OCI-LY3 (cell line): ENCODE data around the gene FBXO34.

ENCODE experiments used
- H2AFZ ChIP-seq: fragments of 200-600, 300-600 bp; shearing (Covaris generic); 2 replicates; pipeline ENCODE4 v1.6.0; 2014; ENCODE audit warnings: antibody characterized with exemption, low read depth, low read length
- H3K27ac ChIP-seq: fragments of 200-600, 300-600 bp; sonication (generic); 2 replicates; pipeline ENCODE4 v1.5.1; 2014; ENCODE audit warnings: mild to moderate bottlenecking, low read length, moderate library complexity, mixed read lengths
- H3K27me3 ChIP-seq: fragments of 200-600, 300-600 bp; sonication (generic); 2 replicates; pipeline ENCODE4 v1.6.1; 2014; ENCODE audit warnings: low read depth, low read length, mixed read lengths
- H3K36me3 ChIP-seq: fragments of 200-600, 300-600 bp; sonication (generic); replicated peaks from 2 replicates; pipeline ENCODE3; 2014; ENCODE audit warnings: low read depth, low read length, mixed read lengths
- H3K4me1 ChIP-seq: fragments of 300-600, 200-600 bp; sonication (generic); 2 replicates; pipeline ENCODE4 v1.6.1; 2014; ENCODE audit warnings: low read length, mixed read lengths
- H3K4me2 ChIP-seq: fragments of 200-600, 300-600 bp; sonication (generic); 2 replicates; pipeline ENCODE4 v1.6.1; 2014; ENCODE audit warnings: low read length, mixed read lengths
- H3K4me3 ChIP-seq: fragments of 300-600, 200-600 bp; sonication (generic); 2 replicates; pipeline ENCODE4 v1.5.1; 2014; ENCODE audit warnings: antibody characterized with exemption, mild to moderate bottlenecking, low read length, moderate library complexity
- H3K79me2 ChIP-seq: fragments of 300-600, 200-600 bp; shearing (Covaris generic); 2 replicates; pipeline ENCODE4 v1.6.1; 2014; ENCODE audit warnings: mild to moderate bottlenecking, low read length, mixed read lengths
- H3K9ac ChIP-seq: fragments of 300-600, 200-600 bp; shearing (Covaris generic); 2 replicates; pipeline ENCODE4 v1.6.0; 2014; ENCODE audit warnings: mild to moderate bottlenecking, low read length, moderate library complexity
- H3K9me3 ChIP-seq: fragments of 200-600, 300-600 bp; shearing (Covaris generic); 2 replicates; pipeline ENCODE4 v1.6.1; 2014; ENCODE audit warnings: low read length, mixed read lengths; ENCODE audit not compliant: insufficient read depth
- H4K20me1 ChIP-seq: fragments of 200-600, 300-600 bp; sonication (generic); 2 replicates; pipeline ENCODE4 v1.6.1; 2016; ENCODE audit warnings: low read length, mixed read lengths; ENCODE audit not compliant: insufficient read depth
- EZH2phosphoT487 ChIP-seq: fragments of 200-600 bp; shearing (Covaris generic); IDR thresholded peaks from 2 replicates; pipeline ENCODE4 v1.6.1; 2018; ENCODE audit warnings: antibody characterized with exemption, mixed run types, low read depth
- TF ChIP-seq, protein P1 (sequence below): fragments of 200-600, 300-600 bp; sonication (generic); IDR thresholded peaks from 2 replicates; pipeline ENCODE4 v1.5.1; 2014; ENCODE audit warnings: antibody characterized with exemption, low read length, low read depth

FBXO34 gene

DNA sequence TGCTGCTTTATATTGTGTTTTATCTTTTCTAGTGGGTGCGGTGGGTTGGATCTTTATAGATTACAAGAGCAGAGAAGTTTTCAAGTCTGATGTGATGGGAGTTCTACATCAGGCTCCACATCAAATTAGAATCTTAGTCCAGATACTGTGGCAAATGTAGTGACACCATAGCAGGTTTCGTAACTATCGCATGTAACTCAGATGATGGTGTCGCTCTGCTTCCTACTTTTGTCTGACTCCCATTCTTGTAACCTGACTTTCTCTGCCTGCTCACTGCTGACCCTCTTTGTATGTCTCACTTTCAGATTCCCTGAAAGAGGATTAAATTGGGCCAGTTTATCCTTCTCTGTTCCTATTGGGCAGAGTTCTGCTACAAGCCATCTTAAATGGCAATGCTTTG, 22.8 kb upstream of the FBXO34 start:
- Histone ChIP-seq H3K27me3 (peaks cover 15% of the 10 kb centered on the region), H3K27ac (no peak overlapping the region), H4K20me1 (no peaks in the 10 kb centered on the region), H3K4me1 (no peaks in the 10 kb centered on the region), H3K4me3 (no peak overlapping the region), H2AFZ (no peak overlapping the region), H3K9ac (no peak overlapping the region), H3K79me2 (no peaks in the 10 kb centered on the region), H3K36me3 (no peaks in the 10 kb centered on the region), H3K4me2 (no peak overlapping the region), H3K9me3 (no peaks in the 10 kb centered on the region)
- TF ChIP-seq EZH2phosphoT487 = no peak
- TF ChIP-seq, protein P1, sequence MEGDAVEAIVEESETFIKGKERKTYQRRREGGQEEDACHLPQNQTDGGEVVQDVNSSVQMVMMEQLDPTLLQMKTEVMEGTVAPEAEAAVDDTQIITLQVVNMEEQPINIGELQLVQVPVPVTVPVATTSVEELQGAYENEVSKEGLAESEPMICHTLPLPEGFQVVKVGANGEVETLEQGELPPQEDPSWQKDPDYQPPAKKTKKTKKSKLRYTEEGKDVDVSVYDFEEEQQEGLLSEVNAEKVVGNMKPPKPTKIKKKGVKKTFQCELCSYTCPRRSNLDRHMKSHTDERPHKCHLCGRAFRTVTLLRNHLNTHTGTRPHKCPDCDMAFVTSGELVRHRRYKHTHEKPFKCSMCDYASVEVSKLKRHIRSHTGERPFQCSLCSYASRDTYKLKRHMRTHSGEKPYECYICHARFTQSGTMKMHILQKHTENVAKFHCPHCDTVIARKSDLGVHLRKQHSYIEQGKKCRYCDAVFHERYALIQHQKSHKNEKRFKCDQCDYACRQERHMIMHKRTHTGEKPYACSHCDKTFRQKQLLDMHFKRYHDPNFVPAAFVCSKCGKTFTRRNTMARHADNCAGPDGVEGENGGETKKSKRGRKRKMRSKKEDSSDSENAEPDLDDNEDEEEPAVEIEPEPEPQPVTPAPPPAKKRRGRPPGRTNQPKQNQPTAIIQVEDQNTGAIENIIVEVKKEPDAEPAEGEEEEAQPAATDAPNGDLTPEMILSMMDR = no peak

DNA sequence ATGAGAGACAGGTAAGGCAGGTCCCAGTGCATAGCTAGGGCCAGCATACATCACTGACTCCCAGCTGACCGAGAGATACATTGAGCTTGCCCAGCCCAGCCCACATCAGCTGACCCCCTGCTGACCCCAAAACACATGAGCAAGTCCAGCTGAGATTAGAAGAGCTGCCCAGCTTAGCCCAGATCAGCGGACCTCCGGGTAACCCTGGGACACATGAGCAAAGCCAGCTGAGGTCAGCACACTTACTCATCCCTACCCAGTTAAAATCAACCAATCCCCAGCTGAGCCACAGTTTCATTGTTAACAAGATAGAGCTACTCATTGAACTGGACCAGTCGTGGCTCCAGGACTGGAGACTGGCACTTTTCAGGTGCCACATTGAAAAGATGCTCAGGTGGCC, 21.8 kb upstream of the FBXO34 start:
- Histone ChIP-seq H2AFZ (no peak overlapping the region), H3K4me2 (no peak overlapping the region), H3K4me1 (no peaks in the 10 kb centered on the region), H4K20me1 (no peaks in the 10 kb centered on the region), H3K9me3 (no peaks in the 10 kb centered on the region), H3K27me3 (peaks cover 19% of the 10 kb centered on the region), H3K4me3 (no peak overlapping the region), H3K36me3 (no peaks in the 10 kb centered on the region), H3K79me2 (no peaks in the 10 kb centered on the region), H3K27ac (no peak overlapping the region), H3K9ac (no peak overlapping the region)
- TF ChIP-seq, protein P1 = no peak
- TF ChIP-seq EZH2phosphoT487 = no peak

DNA sequence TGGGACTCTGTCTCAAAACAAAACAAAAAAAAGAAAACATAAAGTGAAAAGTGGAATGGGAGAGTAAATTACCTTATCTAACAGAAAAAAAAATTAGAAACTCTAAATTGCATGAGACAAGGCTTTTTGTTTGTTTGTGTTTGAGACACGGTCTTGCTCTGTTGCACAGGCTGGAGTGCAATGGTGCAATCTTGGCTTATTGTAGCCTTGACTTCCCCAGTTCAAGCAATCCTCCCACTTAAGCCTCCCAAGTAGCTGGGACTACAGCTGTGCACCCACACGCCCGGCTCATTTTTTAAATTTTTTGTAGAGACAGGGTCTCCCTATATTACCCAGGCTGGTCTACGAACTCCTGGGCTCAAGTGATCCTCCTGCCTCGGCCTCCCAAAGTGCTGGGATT, 17.9 kb upstream of the FBXO34 start:
- H3K27ac ChIP-seq = no peak overlapping the region
- TF ChIP-seq EZH2phosphoT487 = no peak
- TF ChIP-seq, protein P1 = no peak
- no peaks in the 10 kb centered on the region for H3K9me3 ChIP-seq
- no peak overlapping the region for H2AFZ ChIP-seq
- no peaks in the 10 kb centered on the region for H3K36me3 ChIP-seq
- H3K4me2 ChIP-seq = no peak overlapping the region
- H3K9ac ChIP-seq = no peak overlapping the region
- H3K79me2 ChIP-seq = no peaks in the 10 kb centered on the region
- H3K27me3 ChIP-seq = peaks cover 27% of the 10 kb centered on the region
- H3K4me1 ChIP-seq = no peaks in the 10 kb centered on the region
- H3K4me3 ChIP-seq = no peak overlapping the region
- no peaks in the 10 kb centered on the region for H4K20me1 ChIP-seq

DNA sequence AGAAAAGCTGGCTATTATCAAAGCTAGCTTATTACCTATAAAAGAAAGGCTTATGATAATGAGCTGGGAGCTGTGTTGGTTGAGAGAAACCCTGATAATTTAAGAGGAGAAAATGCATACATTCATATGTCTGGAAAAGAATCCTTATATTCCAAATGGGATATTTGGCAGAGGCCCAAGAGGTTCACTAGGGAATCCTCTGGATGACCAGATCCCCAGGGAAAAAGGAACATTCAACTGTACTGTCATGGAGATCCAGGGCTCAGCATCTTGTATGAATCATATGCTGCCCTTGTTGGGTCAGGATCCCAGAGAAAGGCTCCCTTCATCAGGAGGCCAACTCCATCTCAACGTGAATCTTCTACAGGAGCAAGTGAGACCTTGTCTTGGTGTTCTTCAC, 16.6 kb upstream of the FBXO34 start:
- Histone ChIP-seq H3K79me2 (no peaks in the 10 kb centered on the region), H3K27ac (no peak overlapping the region), H3K36me3 (no peaks in the 10 kb centered on the region), H3K4me2 (no peak overlapping the region), H3K9me3 (no peaks in the 10 kb centered on the region), H3K4me1 (no peaks in the 10 kb centered on the region), H3K27me3 (peaks cover 19% of the 10 kb centered on the region), H3K4me3 (no peak overlapping the region), H2AFZ (no peak overlapping the region), H3K9ac (no peak overlapping the region), H4K20me1 (no peaks in the 10 kb centered on the region)
- TF ChIP-seq, protein P1 = no peak
- TF ChIP-seq EZH2phosphoT487 = no peak
